K562 (cell line): ENCODE data around the gene IL4R. TPM values are rescaled to one million over a fixed set of nuclear protein-coding genes. Genes with fewer than 3 reads are reported as not detected.

ENCODE experiments used
- ATAC-seq: fragments of 200-7000 bp; cut with Tn5 transposase; 3 replicates; pipeline ENCODE4 v1.9.1; 2020; ENCODE audit warnings: moderate library complexity
- BruUV-seq: library from RNA; stranded (reverse); fragments of 400-500 nt; replicated peaks from 2 replicates; lab custom pipeline; 2021; lab: Mats Ljungman, UMichigan
- CTCF ChIA-PET: fragments of 300-600 bp; formaldehyde crosslinking; extraction: SDS; loops from one replicate; lab custom pipeline; 2021; ENCODE audit warnings: low intra/inter-chr PET ratio; lab: Yijun Ruan, JAX
- POLR2A ChIA-PET: fragments of 300-600, 350-650 bp; sonication (Branson Sonifier 250); formaldehyde crosslinking; extraction: SDS; loops from one replicate; lab custom pipeline; 2021; ENCODE audit warnings: antibody characterized with exemption, inconsistent platforms; lab: Yijun Ruan, JAX
- DNase-seq, 4 experiments: peaks; one replicate each; pipeline versions ENCODE4 v3.0.0 to v3.0.0-alpha.2; 2011 to 2018; ENCODE audit warnings: low spot score in 3 of 4, mixed read lengths in 3 of 4; ENCODE audit errors: extremely low read depth in 1 of 4
- FAIRE-seq: peaks from 2 replicates; lab custom pipeline; 2011; peaks lifted over from hg19 to GRCh38; lab: Jason Lieb, UNC
- H2AFZ ChIP-seq: 2 replicates; pipeline ENCODE4 v1.6.0; 2011; ENCODE audit warnings: low read depth, low read length, control low read depth, inconsistent platforms
- H3K27ac ChIP-seq: fragments of 200-600 bp; 3 replicates; pipeline ENCODE4 v1.8.0; 2011; ENCODE audit warnings: low read depth, mild to moderate bottlenecking, control low read depth, inconsistent platforms, low read length, moderate library complexity, mixed read lengths; ENCODE audit errors: extremely low read depth
- H3K27me3 ChIP-seq, 2 experiments: fragments of 300-600 bp in 1 of 2; 2 replicates in 1 of 2; 3 replicates in 1 of 2; pipeline versions ENCODE4 v1.6.0 to v1.8.0; 2011; ENCODE audit warnings: inconsistent platforms in 2 of 2, low read length in 2 of 2, mild to moderate bottlenecking in 1 of 2, mixed read lengths in 1 of 2, moderate library complexity in 1 of 2; ENCODE audit not compliant: control insufficient read depth in 2 of 2, insufficient read depth in 2 of 2
- H3K36me3 ChIP-seq: fragments of 300-600 bp; 3 replicates; pipeline ENCODE4 v1.8.0; 2011; ENCODE audit warnings: mild to moderate bottlenecking, low read length, inconsistent platforms; ENCODE audit not compliant: control insufficient read depth, insufficient read depth
- H3K4me1 ChIP-seq, 2 experiments: fragments of 200-600 bp in 1 of 2; replicated peaks in 1 of 2; 2 replicates in 1 of 2; 3 replicates in 1 of 2; pipeline versions ENCODE4 v1.5.1 to v1.8.0; 2011; ENCODE audit warnings: inconsistent platforms in 2 of 2, low read length in 2 of 2, mild to moderate bottlenecking in 1 of 2, mixed read lengths in 1 of 2, moderate library complexity in 1 of 2; ENCODE audit not compliant: control insufficient read depth in 2 of 2, insufficient read depth in 2 of 2
- H3K4me2 ChIP-seq: 2 replicates; pipeline ENCODE4 v1.6.1; 2011; ENCODE audit warnings: low read length, control low read depth, inconsistent platforms, mixed read lengths; ENCODE audit not compliant: insufficient read depth
- H3K4me3 ChIP-seq: fragments of 200-600 bp; sonication (generic), shearing (Covaris generic); 2 replicates; pipeline ENCODE4 v1.5.1; 2016; ENCODE audit warnings: control low read depth, inconsistent platforms
- H3K79me2 ChIP-seq: fragments of 200-600 bp; 3 replicates; pipeline ENCODE4 v1.8.0; 2011; ENCODE audit warnings: low read length, inconsistent platforms; ENCODE audit not compliant: control insufficient read depth, insufficient read depth
- H3K9ac ChIP-seq, 2 experiments: 2 replicates each; pipeline versions ENCODE4 v1.6.0 to v1.6.1; 2011; ENCODE audit warnings: low read depth in 2 of 2, low read length in 2 of 2, control low read depth in 1 of 2, inconsistent platforms in 1 of 2, mild to moderate bottlenecking in 1 of 2, mixed read lengths in 1 of 2; ENCODE audit not compliant: insufficient read depth in 1 of 2
- H3K9me1 ChIP-seq: one replicate; pipeline ENCODE4 v1.6.0; 2011; ENCODE audit warnings: inconsistent platforms, mild to moderate bottlenecking, low read length, moderate library complexity; ENCODE audit not compliant: control insufficient read depth, insufficient read depth
- H3K9me3 ChIP-seq: replicated peaks from 2 replicates; pipeline ENCODE4 v1.5.1; 2011; ENCODE audit warnings: low read depth, low read length, inconsistent platforms; ENCODE audit not compliant: control insufficient read depth, insufficient read depth
- H4K20me1 ChIP-seq: replicated peaks from 2 replicates; pipeline ENCODE4 v1.6.1; 2011; ENCODE audit warnings: low read length, inconsistent platforms, mixed read lengths; ENCODE audit not compliant: control insufficient read depth, insufficient read depth
- BDP1 ChIP-seq: IDR thresholded peaks from 3 replicates; pipeline ENCODE4 v1.6.1; 2011; ENCODE audit not compliant: insufficient read length, insufficient read depth
- FUS ChIP-seq: fragments of 200-400 bp; formaldehyde crosslinking; optimal IDR thresholded peaks from 2 replicates; pipeline ENCODE3; 2017; ENCODE audit warnings: low read depth, low read length
- LARP7 ChIP-seq: fragments of 450-650 bp; IDR thresholded peaks from 2 replicates; pipeline ENCODE4 v1.6.1; 2016
- NFIC ChIP-seq: fragments of 450-650 bp; IDR thresholded peaks from 2 replicates; pipeline ENCODE4 v1.6.1; 2017; ENCODE audit warnings: mild to moderate bottlenecking, inconsistent platforms
- ZNF217 ChIP-seq: sonication (generic); formaldehyde crosslinking; IDR thresholded peaks from 2 replicates; pipeline ENCODE4 v1.8.0; 2022; ENCODE audit warnings: mild to moderate bottlenecking, missing genetic modification reagents
- WGBS: fragments of 100-300 bp; shearing (Covaris generic); methylation state at CpG from one replicate; pipeline ENCODE4 v1.1.6; 2016; ENCODE audit warnings: low coverage, mixed read lengths; ENCODE audit not compliant: insufficient coverage; ENCODE audit errors: missing lambda C conversion rate; 5-methylcytosine and 5-hydroxymethylcytosine counted together
- in situ Hi-C: fragments of 300-500 bp; cut with MboI; formaldehyde crosslinking; loops from 4 replicates; pipeline ENCODE4 v1.15.0; 2018; ENCODE audit warnings: inconsistent platforms, mixed read lengths
- intact Hi-C: fragments of 100-400 bp; cut with micrococcal nuclease; formaldehyde crosslinking; loops from 2 replicates; pipeline ENCODE4 v1.14.2; 2022
- polyA plus RNA-seq, 8 experiments: library from polyadenylated mRNA; depleted of rRNA in 4 of 8; stranded (reverse) in 5 of 8; unstranded in 3 of 8; fragments of >200 nt; fragmentation: Nextera tagmentation in 2 of 8; fragmentation: Illumina TruSeq in 1 of 8; extraction: Ambion mirVana in 2 of 8; extraction: Trizol in 1 of 8; gene quantifications; 2 replicates each; pipeline versions ENCODE4 v1.2.1 to v1.2.3, GENCODE V29; 2011 to 2014; ENCODE audit warnings: inconsistent platforms in 1 of 8, missing spikeins in 1 of 8
- total RNA-seq, 7 experiments: library from RNA; depleted of rRNA in 6 of 7; stranded (reverse); fragments of >200 nt in 6 of 7; fragmentation: Illumina TruSeq in 2 of 7; extraction: Trizol in 2 of 7; gene quantifications; 2 replicates each; pipeline versions ENCODE4 v1.2.1 to v1.2.3, GENCODE V29; 2011 to 2021; ENCODE audit warnings: low replicate concordance in 1 of 7
- TF ChIP-seq, protein P1 (sequence below): fragments of 250-450 bp; sonication (Bioruptor Pico); IDR thresholded peaks from 2 replicates; pipeline ENCODE4 v1.5.0; 2022; ENCODE audit warnings: mild to moderate bottlenecking
- TF ChIP-seq, protein P2 (sequence below): fragments of 450-650 bp; IDR thresholded peaks from 2 replicates; pipeline ENCODE4 v1.6.1; 2016; ENCODE audit warnings: antibody characterized with exemption

IL4R gene
- total and polyA plus RNA-seq, 9 of the 15 experiments (the other 6 are each of a cell fraction or from before 2014, with no cell fraction given), result 0.17 to 5.8 (median 3.3) TPM

DNA sequence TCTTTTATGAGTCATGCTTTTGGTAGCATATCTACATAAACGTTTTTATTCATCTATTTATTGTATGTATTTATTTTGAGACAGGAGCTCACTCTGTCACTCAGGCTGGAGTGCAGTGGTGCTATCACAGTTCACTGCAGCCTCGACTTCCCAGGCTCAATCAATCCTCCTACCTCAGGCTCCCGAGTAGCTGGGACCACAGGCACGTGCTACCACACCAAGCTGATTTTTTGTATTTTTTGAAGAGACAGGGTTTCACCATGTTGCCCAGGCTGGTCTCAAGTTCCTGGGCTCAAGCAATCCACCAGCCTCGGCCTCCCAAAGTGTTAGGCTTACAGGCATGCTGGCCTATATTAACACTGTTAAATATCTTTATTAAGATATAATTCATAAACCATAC lies 20.4 kb upstream of the IL4R start:
- POLR2A ChIA-PET, result no interaction called here
- no peaks in the 10 kb centered on the region for H3K4me1 ChIP-seq
- no peak overlapping the region for H3K4me3 ChIP-seq
- BruUV-seq, result no TSS peak
- H3K4me2 ChIP-seq, result no peak overlapping the region
- no peaks in the 10 kb centered on the region for H4K20me1 ChIP-seq
- in situ Hi-C loops (no loop called here), intact Hi-C loops (no loop called here)
- H3K27me3 ChIP-seq, result peaks cover 2 to 6% of the 10 kb centered on the region in 2 experiments; a peak in 3 of 5 replicates
- CTCF ChIA-PET, result no interaction called here
- H3K79me2 ChIP-seq, result no peaks in the 10 kb centered on the region
- H3K9ac ChIP-seq, result no peak overlapping the region
- FAIRE-seq (no peak), DNase-seq (no peak), ATAC-seq (no peak)
- no peak overlapping the region for H3K27ac ChIP-seq
- no peaks in the 10 kb centered on the region for H3K36me3 ChIP-seq
- TF ChIP-seq LARP7 (no peak), BDP1 (no peak), NFIC (no peak), ZNF217 (CRISPR knock-in tag) (no peak), FUS (no peak)
- TF ChIP-seq, protein P1, sequence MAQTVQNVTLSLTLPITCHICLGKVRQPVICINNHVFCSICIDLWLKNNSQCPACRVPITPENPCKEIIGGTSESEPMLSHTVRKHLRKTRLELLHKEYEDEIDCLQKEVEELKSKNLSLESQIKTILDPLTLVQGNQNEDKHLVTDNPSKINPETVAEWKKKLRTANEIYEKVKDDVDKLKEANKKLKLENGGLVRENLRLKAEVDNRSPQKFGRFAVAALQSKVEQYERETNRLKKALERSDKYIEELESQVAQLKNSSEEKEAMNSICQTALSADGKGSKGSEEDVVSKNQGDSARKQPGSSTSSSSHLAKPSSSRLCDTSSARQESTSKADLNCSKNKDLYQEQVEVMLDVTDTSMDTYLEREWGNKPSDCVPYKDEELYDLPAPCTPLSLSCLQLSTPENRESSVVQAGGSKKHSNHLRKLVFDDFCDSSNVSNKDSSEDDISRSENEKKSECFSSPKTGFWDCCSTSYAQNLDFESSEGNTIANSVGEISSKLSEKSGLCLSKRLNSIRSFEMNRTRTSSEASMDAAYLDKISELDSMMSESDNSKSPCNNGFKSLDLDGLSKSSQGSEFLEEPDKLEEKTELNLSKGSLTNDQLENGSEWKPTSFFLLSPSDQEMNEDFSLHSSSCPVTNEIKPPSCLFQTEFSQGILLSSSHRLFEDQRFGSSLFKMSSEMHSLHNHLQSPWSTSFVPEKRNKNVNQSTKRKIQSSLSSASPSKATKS (CRISPR knock-in tag), result no peak
- TF ChIP-seq, protein P2, sequence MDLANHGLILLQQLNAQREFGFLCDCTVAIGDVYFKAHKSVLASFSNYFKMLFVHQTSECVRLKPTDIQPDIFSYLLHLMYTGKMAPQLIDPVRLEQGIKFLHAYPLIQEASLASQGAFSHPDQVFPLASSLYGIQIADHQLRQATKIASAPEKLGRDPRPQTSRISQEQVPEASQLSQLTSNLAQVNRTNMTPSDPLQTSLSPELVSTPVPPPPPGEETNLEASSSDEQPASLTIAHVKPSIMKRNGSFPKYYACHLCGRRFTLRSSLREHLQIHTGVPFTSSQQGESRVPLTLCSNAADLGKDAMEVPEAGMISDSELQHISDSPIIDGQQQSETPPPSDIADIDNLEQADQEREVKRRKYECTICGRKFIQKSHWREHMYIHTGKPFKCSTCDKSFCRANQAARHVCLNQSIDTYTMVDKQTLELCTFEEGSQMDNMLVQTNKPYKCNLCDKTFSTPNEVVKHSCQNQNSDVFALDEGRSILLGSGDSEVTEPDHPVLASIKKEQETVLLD, result no peak
- no peak overlapping the region for H2AFZ ChIP-seq
- no peaks in the 10 kb centered on the region for H3K9me3 ChIP-seq
- H3K9me1 ChIP-seq, result no peaks in the 10 kb centered on the region
- WGBS, result 5% methylated on average over 5 of the region's 5 CpGs
